H1 (cell line): ENCODE measurements around the gene ADM. TPM values are rescaled to one million over a fixed set of nuclear protein-coding genes. Genes with fewer than 3 reads are reported as not detected.

ENCODE experiments used
- CTCF ChIA-PET: fragments of 300-600 bp; sonication (Branson Sonifier 250); formaldehyde crosslinking; loops from one replicate; lab custom pipeline; 2021; ENCODE audit not compliant: partially characterized antibody; lab: Charles Lee
- POLR2A ChIA-PET: fragments of 300-600 bp; sonication (Branson Sonifier 250); formaldehyde crosslinking; loops from one replicate; lab custom pipeline; 2021; ENCODE audit warnings: inconsistent platforms; ENCODE audit not compliant: partially characterized antibody; lab: Charles Lee
- DNase-seq, 2 experiments: peaks; one replicate each; pipeline versions ENCODE4 v3.0.0 to v3.0.0-alpha.2; 2010 to 2022; ENCODE audit warnings: low spot score in 2 of 2, low read depth in 1 of 2, mixed read lengths in 1 of 2
- FAIRE-seq: peaks from 2 replicates; lab custom pipeline; 2011; peaks lifted over from hg19 to GRCh38; lab: Jason Lieb, UNC
- H2AFZ ChIP-seq: 2 replicates; pipeline ENCODE4 v1.8.1; 2012; ENCODE audit warnings: low read length, inconsistent platforms
- H2AK5ac ChIP-seq: 2 replicates; pipeline ENCODE4 v1.6.1; 2013; ENCODE audit warnings: low read depth, low read length
- H2BK120ac ChIP-seq: replicated peaks from 2 replicates; pipeline ENCODE3; 2013; ENCODE audit warnings: low read depth, low read length, inconsistent platforms
- H2BK12ac ChIP-seq: 2 replicates; pipeline ENCODE4 v1.6.1; 2013; ENCODE audit warnings: low read depth, low read length
- H2BK15ac ChIP-seq: 2 replicates; pipeline ENCODE4 v1.6.1; 2013; ENCODE audit warnings: low read length
- H2BK20ac ChIP-seq: 2 replicates; pipeline ENCODE4 v1.6.1; 2013; ENCODE audit warnings: low read length
- H2BK5ac ChIP-seq: 2 replicates; pipeline ENCODE4 v1.6.1; 2013; ENCODE audit warnings: low read depth, low read length
- H3K14ac ChIP-seq: 2 replicates; pipeline ENCODE4 v1.6.1; 2013; ENCODE audit warnings: inconsistent platforms; ENCODE audit not compliant: insufficient read length
- H3K18ac ChIP-seq: 2 replicates; pipeline ENCODE4 v1.6.1; 2013; ENCODE audit warnings: low read length; ENCODE audit errors: extremely low read depth
- H3K23ac ChIP-seq: 2 replicates; pipeline ENCODE4 v1.6.1; 2013; ENCODE audit warnings: inconsistent platforms; ENCODE audit not compliant: insufficient read length
- H3K23me2 ChIP-seq: 2 replicates; pipeline ENCODE4 v1.6.1; 2013; ENCODE audit warnings: low read depth, low read length
- H3K27ac ChIP-seq: 2 replicates; pipeline ENCODE4 v1.6.1; 2011; ENCODE audit warnings: low read depth, low read length, inconsistent platforms
- H3K27me3 ChIP-seq, 4 experiments: replicated peaks in 1 of 4; 1 replicate in 1 of 4; 2 replicates in 3 of 4; pipeline versions ENCODE4 v1.6.1 to v1.8.1; 2011 to 2013; ENCODE audit warnings: low read length in 3 of 4, mild to moderate bottlenecking in 3 of 4, inconsistent platforms in 2 of 4, mixed read lengths in 2 of 4, moderate library complexity in 1 of 4; ENCODE audit not compliant: control insufficient read depth in 3 of 4, insufficient read depth in 3 of 4; ENCODE audit errors: extremely low read depth in 1 of 4
- H3K36me3 ChIP-seq, 4 experiments: 2 replicates each; pipeline versions ENCODE4 v1.6.1 to v1.8.1; 2011 to 2013; ENCODE audit warnings: mild to moderate bottlenecking in 4 of 4, low read length in 3 of 4, moderate library complexity in 2 of 4, control low read depth in 1 of 4, inconsistent platforms in 1 of 4; ENCODE audit not compliant: insufficient read depth in 4 of 4, control insufficient read depth in 2 of 4
- H3K4ac ChIP-seq: replicated peaks from 2 replicates; pipeline ENCODE3; 2013; ENCODE audit warnings: low read length, low read depth, mixed read lengths, inconsistent platforms; ENCODE audit not compliant: insufficient read length
- H3K4me1 ChIP-seq, 4 experiments: replicated peaks in 1 of 4; 1 replicate in 1 of 4; 2 replicates in 3 of 4; pipeline versions ENCODE4 v1.6.1 to v1.8.1; 2011 to 2013; ENCODE audit warnings: low read length in 3 of 4, inconsistent platforms in 2 of 4, mixed read lengths in 1 of 4; ENCODE audit not compliant: insufficient read depth in 4 of 4, control insufficient read depth in 3 of 4
- H3K4me2 ChIP-seq, 2 experiments: 2 replicates each; pipeline versions ENCODE4 v1.6.1 to v1.8.1; 2011 to 2013; ENCODE audit warnings: low read depth in 2 of 2, low read length in 2 of 2, control low read depth in 1 of 2, inconsistent platforms in 1 of 2, mild to moderate bottlenecking in 1 of 2; ENCODE audit not compliant: insufficient read depth in 1 of 2
- H3K4me3 ChIP-seq, 4 experiments: fragments of 200-600, 300-600 bp in 1 of 4; sonication (generic), shearing (Covaris generic), sonication (Bioruptor Twin) in 1 of 4; 2 replicates each; pipeline versions ENCODE4 v1.5.1 to v1.8.1; 2011 to 2016; ENCODE audit warnings: low read length in 4 of 4, low read depth in 3 of 4, control low read depth in 2 of 4, inconsistent platforms in 2 of 4, mild to moderate bottlenecking in 2 of 4, mixed read lengths in 1 of 4, moderate library complexity in 1 of 4; ENCODE audit not compliant: insufficient read depth in 2 of 4; ENCODE audit errors: extremely low read depth in 1 of 4
- H3K56ac ChIP-seq: replicated peaks from 2 replicates; pipeline ENCODE3; 2013; ENCODE audit warnings: low read depth, mild to moderate bottlenecking, mixed read lengths, low read length, inconsistent platforms; ENCODE audit not compliant: insufficient read length
- H3K79me1 ChIP-seq: 2 replicates; pipeline ENCODE4 v1.6.1; 2013; ENCODE audit warnings: low read depth, low read length, control low read depth
- H3K79me2 ChIP-seq, 2 experiments: 2 replicates each; pipeline versions ENCODE4 v1.6.1 to v1.8.1; 2012 to 2013; ENCODE audit warnings: low read length in 2 of 2, mild to moderate bottlenecking in 2 of 2, inconsistent platforms in 1 of 2; ENCODE audit not compliant: insufficient read depth in 2 of 2, control insufficient read depth in 1 of 2
- H3K9ac ChIP-seq, 4 experiments: replicated peaks in 1 of 4; 1 replicate in 1 of 4; 2 replicates in 3 of 4; pipeline versions ENCODE4 v1.6.1 to v1.8.1; 2011 to 2013; ENCODE audit warnings: low read depth in 3 of 4, low read length in 3 of 4, control low read depth in 2 of 4, mild to moderate bottlenecking in 2 of 4, moderate library complexity in 2 of 4, inconsistent platforms in 1 of 4; ENCODE audit errors: extremely low read depth in 1 of 4
- H3K9me3 ChIP-seq, 2 experiments: 2 replicates each; pipeline versions ENCODE4 v1.6.1 to v1.8.1; 2012 to 2013; ENCODE audit warnings: mild to moderate bottlenecking in 2 of 2, moderate library complexity in 2 of 2, control low read depth in 1 of 2, inconsistent platforms in 1 of 2, low read depth in 1 of 2, low read length in 1 of 2, mixed read lengths in 1 of 2; ENCODE audit not compliant: insufficient read depth in 2 of 2
- H4K20me1 ChIP-seq, 2 experiments: replicated peaks in 1 of 2; 2 replicates each; pipeline versions ENCODE3 to v1.8.1; 2011 to 2013; ENCODE audit warnings: inconsistent platforms in 2 of 2, low read length in 2 of 2, mild to moderate bottlenecking in 1 of 2; ENCODE audit not compliant: insufficient read depth in 2 of 2, control insufficient read depth in 1 of 2
- H4K5ac ChIP-seq: 2 replicates; pipeline ENCODE4 v1.6.1; 2013; ENCODE audit warnings: low read length, low read depth, mixed read lengths, inconsistent platforms; ENCODE audit not compliant: insufficient read length
- H4K8ac ChIP-seq: 2 replicates; pipeline ENCODE4 v1.8.0; 2013; ENCODE audit warnings: mild to moderate bottlenecking, moderate library complexity, low read length, inconsistent platforms; ENCODE audit not compliant: insufficient read depth; ENCODE audit errors: extremely low read depth
- H4K91ac ChIP-seq: replicated peaks from 2 replicates; pipeline ENCODE3; 2013; ENCODE audit warnings: low read length, mixed read lengths, inconsistent platforms; ENCODE audit not compliant: insufficient read length
- E2F6 ChIP-seq: IDR thresholded peaks from 2 replicates; pipeline ENCODE4 v1.6.1; 2012; ENCODE audit warnings: inconsistent platforms
- GTF2F1 ChIP-seq: IDR thresholded peaks from 2 replicates; pipeline ENCODE4 v1.6.1; 2012; ENCODE audit warnings: low read depth, low read length, improper control_type of control experiment, borderline replicate concordance
- PHF8 ChIP-seq: fragments of 200-600 bp; sonication (generic); conservative IDR thresholded peaks from 2 replicates; pipeline ENCODE4 v1.7.1; 2012; ENCODE audit warnings: low read depth, mild to moderate bottlenecking, inconsistent platforms, low read length, moderate library complexity
- SIN3A ChIP-seq, 2 experiments: IDR thresholded peaks in 1 of 2; conservative IDR thresholded peaks in 1 of 2; 2 replicates each; pipeline ENCODE4 v1.6.1; 2011 to 2012; ENCODE audit warnings: low read length in 2 of 2, improper control_type of control experiment in 1 of 2, low read depth in 1 of 2, mild to moderate bottlenecking in 1 of 2
- TEAD4 ChIP-seq: IDR thresholded peaks from 2 replicates; pipeline ENCODE4 v1.6.1; 2012; ENCODE audit warnings: low read depth, low read length, inconsistent platforms, mixed read lengths
- WGBS, 2 experiments: shearing (Covaris generic) in 1 of 2; methylation state at CpG; one replicate each; pipeline versions ENCODE4 v1.1.6 to v1.1.7; 2013 to 2015; ENCODE audit warnings: low lambda C conversion rate in 2 of 2, mixed read lengths in 2 of 2, inconsistent platforms in 1 of 2, low coverage in 1 of 2, missing lambda C conversion rate in 1 of 2; ENCODE audit not compliant: insufficient replicate concordance in 2 of 2, insufficient coverage in 1 of 2, insufficient read length in 1 of 2; ENCODE audit errors: extremely low coverage in 1 of 2, missing lambda C conversion rate in 1 of 2; 5-methylcytosine and 5-hydroxymethylcytosine counted together
- polyA plus RNA-seq, 7 experiments: library from polyadenylated mRNA; depleted of rRNA in 3 of 7; stranded (reverse) in 5 of 7; unstranded in 2 of 7; fragments of >200 nt in 5 of 7; fragments of 200-250 nt in 2 of 7; gene quantifications; 1 replicate in 5 of 7; 2 replicates in 1 of 7; 4 replicates in 1 of 7; pipeline versions ENCODE4 v1.2.1 to v1.2.3, GENCODE V29; 2011 to 2013; ENCODE audit warnings: missing spikeins in 2 of 7, mixed read lengths in 2 of 7
- total RNA-seq: library from RNA; stranded (reverse); fragmentation: NEBNext Ultra II Directional; extraction: Animal tissue kit (Norgen Biotek cat#: 25700); gene quantifications from 2 replicates; pipeline ENCODE4 v1.2.1, GENCODE V29; 2021

Gene ADM
- total and polyA plus RNA-seq, 2 of the 8 experiments (the other 6 are each of a cell fraction or from before 2014, with no cell fraction given) = 94.1 to 95.6 TPM

GRCh38 chr11:10329935-10330334, 25.1 kb downstream of the ADM start:
- H3K27me3 ChIP-seq = no peaks in the 10 kb centered on the region
- H3K18ac ChIP-seq = no peak overlapping the region
- no peak overlapping the region for H3K9ac ChIP-seq
- no peak overlapping the region for H2BK15ac ChIP-seq
- no peak overlapping the region for H3K4me2 ChIP-seq
- POLR2A ChIA-PET = no interaction called here
- DNase-seq (no peak), FAIRE-seq (no peak)
- no peak overlapping the region for H2AFZ ChIP-seq
- H2AK5ac ChIP-seq = no peak overlapping the region
- H2BK12ac ChIP-seq = no peak overlapping the region
- H3K27ac ChIP-seq = no peak overlapping the region
- H3K23ac ChIP-seq = no peak overlapping the region
- H3K9me3 ChIP-seq = no peaks in the 10 kb centered on the region
- H2BK20ac ChIP-seq = no peak overlapping the region
- 96% methylated on average over 2 of the region's 2 CpGs; no CpG with 5 or more reads in 1 of the 2 experiments for WGBS, 2 experiments
- no peaks in the 10 kb centered on the region for H3K79me1 ChIP-seq
- no peak overlapping the region for H2BK5ac ChIP-seq
- CTCF ChIA-PET = interaction anchor here (1.3 kb wide), 1 partner anchor 36 kb away, joined by 3 read pairs; no protein-coding TSS in a partner anchor
- no peaks in the 10 kb centered on the region for H3K79me2 ChIP-seq
- no peak overlapping the region for H3K4ac ChIP-seq
- no peak overlapping the region for H4K91ac ChIP-seq
- no peak overlapping the region for H4K5ac ChIP-seq
- no peak overlapping the region for H3K14ac ChIP-seq
- H3K36me3 ChIP-seq = no peaks in the 10 kb centered on the region
- H3K56ac ChIP-seq = no peak overlapping the region
- peaks cover 0 to 3% (median 0%) of the 10 kb centered on the region in 4 experiments; a peak in 1 of 7 replicates for H3K4me1 ChIP-seq
- no peaks in the 10 kb centered on the region for H3K23me2 ChIP-seq
- H4K20me1 ChIP-seq = no peaks in the 10 kb centered on the region
- no peak overlapping the region for H4K8ac ChIP-seq
- no peak overlapping the region for H3K4me3 ChIP-seq
- H2BK120ac ChIP-seq = no peak overlapping the region
- TF ChIP-seq E2F6 = no peak
- no peak for TF ChIP-seq PHF8
- TF ChIP-seq TEAD4 = no peak
- no peak for TF ChIP-seq GTF2F1
- TF ChIP-seq SIN3A (conservative IDR thresholded peaks at IDR 0.05 in 1 of 2, IDR thresholded peaks at IDR 0.05 in 1 of 2; ENCODE audit: low read depth in 1 of 2, low read length in 2 of 2) = no peak
